ENCODE results near the gene MCFD2. TPM values are rescaled to one million over a fixed set of nuclear protein-coding genes. Genes with fewer than 3 reads are reported as not detected.

The MCFD2 gene
- total and polyA plus RNA-seq, 11 donors, result 16.1 to 113 (median 63.4) TPM

DNA sequence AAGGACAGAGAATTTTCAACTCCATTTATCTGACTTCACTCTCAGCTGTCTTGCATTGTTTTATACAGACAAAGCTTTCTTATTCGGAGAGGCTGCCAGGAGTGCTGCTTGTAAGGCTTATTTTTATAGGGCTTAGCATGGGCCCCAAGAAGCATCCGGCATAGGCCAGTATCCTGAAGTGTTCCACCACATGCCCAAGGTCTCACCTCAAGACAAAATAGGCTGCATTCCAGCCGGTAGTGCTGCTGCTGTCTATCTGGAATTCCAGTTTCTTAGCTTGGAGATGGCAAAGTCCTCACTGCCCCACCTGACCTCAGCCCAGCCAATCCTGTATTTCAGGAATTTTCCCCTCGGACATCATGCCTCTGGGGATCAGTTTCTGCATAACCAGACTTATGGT lies 47.6 kb upstream of the MCFD2 start:
- no peak overlapping the region for H3K27ac ChIP-seq
- DNase-seq, result no peak

DNA sequence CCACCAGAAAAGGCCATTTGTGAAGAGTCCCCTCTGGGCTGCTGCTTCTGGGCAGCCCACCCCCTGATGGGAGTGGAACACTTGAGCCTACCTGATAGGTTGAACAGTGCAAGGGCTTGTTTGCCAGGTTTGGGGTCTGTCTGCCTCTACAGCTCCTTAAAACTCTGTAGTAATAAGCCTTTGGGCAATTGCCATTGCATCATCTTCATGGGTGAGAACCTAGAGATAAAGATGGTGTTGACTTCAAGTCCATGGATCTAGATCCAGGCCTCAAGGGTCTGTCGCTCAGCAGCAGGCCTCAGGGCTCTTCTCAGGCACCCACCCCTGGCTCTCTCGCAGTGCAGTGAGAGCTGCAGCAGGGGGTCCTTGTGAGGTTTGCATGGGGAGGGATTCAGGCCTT lies 47.1 kb upstream of the MCFD2 start:
- DNase-seq (no peak), ATAC-seq (no peak)
- H3K36me3 ChIP-seq, result peaks cover 0 to 38% (median 23%) of the 10 kb centered on the region in 9 donors
- no peak for TF ChIP-seq POLR2A (IDR thresholded peaks at IDR 0.05)
- TF ChIP-seq, protein P1, sequence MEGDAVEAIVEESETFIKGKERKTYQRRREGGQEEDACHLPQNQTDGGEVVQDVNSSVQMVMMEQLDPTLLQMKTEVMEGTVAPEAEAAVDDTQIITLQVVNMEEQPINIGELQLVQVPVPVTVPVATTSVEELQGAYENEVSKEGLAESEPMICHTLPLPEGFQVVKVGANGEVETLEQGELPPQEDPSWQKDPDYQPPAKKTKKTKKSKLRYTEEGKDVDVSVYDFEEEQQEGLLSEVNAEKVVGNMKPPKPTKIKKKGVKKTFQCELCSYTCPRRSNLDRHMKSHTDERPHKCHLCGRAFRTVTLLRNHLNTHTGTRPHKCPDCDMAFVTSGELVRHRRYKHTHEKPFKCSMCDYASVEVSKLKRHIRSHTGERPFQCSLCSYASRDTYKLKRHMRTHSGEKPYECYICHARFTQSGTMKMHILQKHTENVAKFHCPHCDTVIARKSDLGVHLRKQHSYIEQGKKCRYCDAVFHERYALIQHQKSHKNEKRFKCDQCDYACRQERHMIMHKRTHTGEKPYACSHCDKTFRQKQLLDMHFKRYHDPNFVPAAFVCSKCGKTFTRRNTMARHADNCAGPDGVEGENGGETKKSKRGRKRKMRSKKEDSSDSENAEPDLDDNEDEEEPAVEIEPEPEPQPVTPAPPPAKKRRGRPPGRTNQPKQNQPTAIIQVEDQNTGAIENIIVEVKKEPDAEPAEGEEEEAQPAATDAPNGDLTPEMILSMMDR (IDR thresholded peaks at IDR 0.05), result no peak
- no peak overlapping the region for H3K27ac ChIP-seq
- no peak overlapping the region for H3K4me3 ChIP-seq
- H3K9me3 ChIP-seq, result no peaks in the 10 kb centered on the region
- H3K27me3 ChIP-seq, result no peaks in the 10 kb centered on the region
- 95 to 100% (median 99%) methylated on average over 2 of the region's 2 CpGs for WGBS, 4 donors
- intact Hi-C loops (cut with DNase I), result no loop called here
- H3K4me1 ChIP-seq, result peaks cover 0 to 33% (median 5%) of the 10 kb centered on the region in 12 donors

More for the DNA sequence above, 47.6 kb upstream of the MCFD2 start:
- peaks cover 0 to 38% (median 9%) of the 10 kb centered on the region in 12 donors for H3K4me1 ChIP-seq
- H3K4me3 ChIP-seq, result no peak overlapping the region
- no peaks in the 10 kb centered on the region for H3K9me3 ChIP-seq
- WGBS, 4 donors, result 86 to 94% (median 93%) methylated on average over 4 of the region's 4 CpGs
- peaks cover 0 to 33% (median 18%) of the 10 kb centered on the region in 9 donors for H3K36me3 ChIP-seq
- intact Hi-C loops (cut with DNase I), result no loop called here
- no peak for ATAC-seq
- no peak for TF ChIP-seq POLR2A (IDR thresholded peaks at IDR 0.05)
- TF ChIP-seq, protein P1 (IDR thresholded peaks at IDR 0.05), result no peak
- H3K27me3 ChIP-seq, result no peaks in the 10 kb centered on the region

DNA sequence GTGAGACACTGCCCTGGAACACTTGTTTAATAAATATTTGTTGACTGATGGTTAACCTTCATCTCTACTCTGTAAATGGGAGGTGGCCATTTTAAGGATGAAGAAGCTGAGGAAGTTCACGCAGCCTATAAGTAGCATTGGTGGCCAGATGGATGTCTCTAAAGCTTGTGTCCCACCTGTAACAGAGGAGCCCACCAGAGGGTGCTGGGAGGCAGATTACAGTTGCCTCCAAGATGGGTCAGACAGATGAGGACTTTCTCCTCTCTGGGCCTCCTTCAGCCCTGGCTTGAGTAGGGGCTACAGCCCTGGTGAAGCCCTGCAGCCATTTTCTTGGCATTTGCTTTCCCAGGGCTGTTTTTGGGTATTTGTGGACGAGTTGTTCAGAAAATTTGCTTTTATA lies 45.0 kb upstream of the MCFD2 start:
- no peak overlapping the region for H3K27ac ChIP-seq
- 88 to 97% (median 92%) methylated on average over 2 of the region's 2 CpGs for WGBS, 4 donors
- intact Hi-C loops (cut with DNase I), result no loop called here
- ATAC-seq (no peak), DNase-seq (no peak)
- no peak for TF ChIP-seq POLR2A (IDR thresholded peaks at IDR 0.05)
- TF ChIP-seq, protein P1 (IDR thresholded peaks at IDR 0.05), result no peak
- H3K4me3 ChIP-seq, result no peak overlapping the region
- H3K9me3 ChIP-seq, result no peaks in the 10 kb centered on the region
- no peaks in the 10 kb centered on the region for H3K27me3 ChIP-seq
- peaks cover 0 to 25% (median 2%) of the 10 kb centered on the region in 12 donors for H3K4me1 ChIP-seq
- H3K36me3 ChIP-seq, result peaks cover 0 to 56% (median 31%) of the 10 kb centered on the region in 9 donors

DNA sequence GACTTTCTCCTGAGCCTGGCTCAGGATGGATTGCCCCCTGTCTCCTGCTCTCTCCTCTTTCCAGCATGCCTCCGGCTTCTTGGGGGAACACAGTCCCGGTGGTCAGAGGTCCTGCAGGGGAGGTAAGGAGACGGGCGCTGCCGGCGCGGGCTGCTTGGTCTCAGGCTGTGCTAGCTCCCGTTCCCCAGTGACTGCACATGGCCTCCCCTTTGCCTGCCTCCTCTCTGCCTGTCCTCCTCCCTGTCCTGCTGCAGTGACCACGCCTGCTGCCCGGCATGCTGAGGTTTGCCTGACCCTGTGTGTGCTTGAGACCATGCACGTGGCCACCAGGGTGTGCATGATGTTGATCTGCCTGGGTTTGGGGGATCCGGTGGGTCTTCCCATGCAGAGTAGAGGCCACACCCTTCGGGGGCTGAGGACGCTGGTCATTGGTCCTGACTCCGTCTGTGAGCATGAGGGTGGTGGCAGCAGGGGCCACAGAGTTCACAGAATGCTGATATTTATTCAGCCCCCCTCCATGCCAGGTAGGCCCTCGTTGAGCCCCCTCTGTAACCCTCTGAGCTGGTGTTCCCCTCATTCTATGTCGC lies 42.9 kb upstream of the MCFD2 start:
- peaks cover 0 to 23% (median 15%) of the 10 kb centered on the region in 12 donors for H3K4me1 ChIP-seq
- intact Hi-C loops (cut with DNase I), result no loop called here
- no peak for ATAC-seq
- H3K4me3 ChIP-seq, result no peak overlapping the region
- no peak overlapping the region for H3K27ac ChIP-seq
- H3K36me3 ChIP-seq, result peaks cover 0 to 72% (median 33%) of the 10 kb centered on the region in 9 donors
- H3K27me3 ChIP-seq, result no peaks in the 10 kb centered on the region
- DNase-seq, result no peak
- TF ChIP-seq POLR2A (IDR thresholded peaks at IDR 0.05), result no peak
- TF ChIP-seq, protein P1 (IDR thresholded peaks at IDR 0.05), result no peak
- no peaks in the 10 kb centered on the region for H3K9me3 ChIP-seq
- WGBS, 4 donors, result 91 to 97% (median 93%) methylated on average over 17 of the region's 17 CpGs

Measured in heart left ventricle (tissue), 16 donors.